Effector CD4-positive, alpha-beta T cell (primary cell): Measurements from ENCODE around the gene COMMD8.
"Not testable (repeated sequence)": the region's sequence is repeated elsewhere in the genome, so short reads cannot be mapped to it uniquely, and the experiment has no call there.

ENCODE experiments used
- DNase-seq: peaks from one replicate; pipeline ENCODE4 v3.0.0-alpha.2; 2020
- total RNA-seq: gene quantifications from one replicate; lab custom pipeline; 2026; lab: John Stamatoyannopoulos, UW

The COMMD8 gene
- total RNA-seq: 7.9 reads per million, percentile 27 among the genes with 10 or more reads in this experiment

DNA sequence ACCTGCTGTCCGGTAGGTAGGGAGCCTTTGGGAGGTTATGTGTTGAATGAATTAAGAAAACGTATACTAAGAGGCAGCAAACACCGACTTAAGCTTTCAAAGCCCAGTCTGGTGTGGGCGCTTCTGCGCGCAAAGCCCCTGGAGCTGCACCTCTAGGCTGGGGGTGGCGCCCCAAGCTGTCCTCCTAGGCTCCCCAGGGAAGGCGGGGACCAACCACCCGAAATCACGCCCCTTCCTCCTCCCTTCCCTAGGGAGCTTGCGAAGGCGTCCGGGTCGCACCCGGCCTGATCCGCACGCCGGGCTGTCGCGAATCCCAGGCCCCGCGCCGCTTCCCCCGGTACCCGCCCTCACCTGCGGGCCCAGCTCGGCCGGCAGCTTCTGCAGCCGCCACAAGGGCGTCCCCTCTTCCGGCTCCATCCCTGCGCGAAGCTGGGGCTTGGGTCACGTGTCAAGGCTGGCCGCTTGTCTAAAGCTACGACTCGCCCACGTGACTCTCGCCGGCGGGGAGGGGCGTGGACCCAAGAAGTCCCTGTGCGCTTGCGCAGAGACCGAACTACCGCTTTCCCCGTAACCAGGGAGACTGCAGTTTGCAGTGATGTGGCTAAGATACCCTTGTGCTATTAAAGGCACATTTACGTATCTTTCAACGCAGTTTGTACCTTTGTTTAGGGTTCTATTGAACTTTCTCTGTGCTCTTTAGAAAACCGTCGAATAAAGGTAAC lies at the start of gene COMMD8:
COMMD8 (minus strand) TSS at position 468 of the 722 bp plus-strand sequence; CDS start at position 417, 51 bp downstream.
- peak; percentile 98 for DNase-seq

GRCh38 chr4:47510506-47511143 lies 47.1 kb upstream of the COMMD8 start:
- no peak for DNase-seq

GRCh38 chr4:47505666-47506065 lies 42.2 kb upstream of the COMMD8 start:
- no peak for DNase-seq

GRCh38 chr4:47505147-47505546 lies 41.6 kb upstream of the COMMD8 start:
- no peak for DNase-seq

- DNase-seq: no peak
These were observed 37.3 kb upstream of the COMMD8 start for GRCh38 chr4:47500776-47501175.

- no peak for DNase-seq
These were observed 36.2 kb upstream of the COMMD8 start for GRCh38 chr4:47499700-47500099.

GRCh38 chr4:47498899-47499298 lies 35.4 kb upstream of the COMMD8 start:
- no peak for DNase-seq

DNA sequence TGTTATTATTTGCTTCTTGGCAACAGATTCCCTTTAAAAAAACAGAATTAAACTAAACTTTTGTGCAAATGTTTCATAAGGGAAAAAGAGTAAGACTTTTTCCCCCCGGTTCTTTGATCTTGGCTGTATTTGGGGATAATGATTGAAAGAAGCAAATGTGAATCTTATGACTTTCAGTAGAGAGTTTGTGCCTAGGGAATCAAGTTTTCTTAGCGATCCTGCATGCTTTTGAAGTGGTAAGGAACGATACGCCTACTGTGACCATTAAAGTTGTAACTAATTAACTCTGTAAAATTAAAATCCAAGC lies 30.6 kb upstream of the COMMD8 start:
- no peak for DNase-seq

DNA sequence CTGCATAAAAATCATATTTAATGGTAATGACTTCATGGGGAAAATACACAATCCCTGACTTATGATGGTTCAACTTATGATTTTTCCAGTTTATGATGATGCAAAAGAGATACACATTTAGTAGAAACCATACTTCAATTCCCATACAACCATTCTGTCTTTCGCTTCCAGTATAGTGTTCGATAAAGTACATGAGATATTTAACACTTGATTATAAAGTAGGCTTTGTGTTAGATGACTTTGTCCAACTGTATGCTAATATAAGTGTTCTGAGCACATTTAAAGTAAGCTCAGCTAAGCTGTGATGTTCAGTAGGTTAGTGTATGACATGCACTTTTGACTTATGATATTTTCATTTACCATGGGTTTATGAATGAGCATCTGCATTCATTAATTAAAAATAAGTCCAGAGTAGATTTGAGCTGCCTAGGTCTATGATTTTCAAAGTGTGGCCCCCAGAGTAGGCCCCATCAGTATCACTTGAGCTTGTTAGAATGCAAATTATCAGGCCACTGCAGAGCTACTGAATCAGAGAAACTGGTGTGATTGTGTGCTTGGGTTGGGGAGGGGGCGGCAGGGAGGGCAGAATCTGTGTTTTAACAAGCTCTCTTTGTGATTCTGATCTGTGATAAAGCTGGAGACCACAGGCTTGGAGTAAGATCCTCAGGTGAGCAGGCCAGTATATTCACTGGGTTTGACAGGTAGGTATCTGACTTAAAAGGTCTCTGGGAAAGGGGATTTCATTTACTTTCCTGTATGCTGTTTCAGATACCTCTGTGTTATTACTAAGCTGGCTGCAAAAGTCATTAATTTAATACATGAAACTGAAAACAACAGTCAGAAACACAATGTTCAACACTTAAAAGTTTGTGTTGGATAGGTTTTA lies 30.0 kb upstream of the COMMD8 start:
- no peak for DNase-seq

DNA sequence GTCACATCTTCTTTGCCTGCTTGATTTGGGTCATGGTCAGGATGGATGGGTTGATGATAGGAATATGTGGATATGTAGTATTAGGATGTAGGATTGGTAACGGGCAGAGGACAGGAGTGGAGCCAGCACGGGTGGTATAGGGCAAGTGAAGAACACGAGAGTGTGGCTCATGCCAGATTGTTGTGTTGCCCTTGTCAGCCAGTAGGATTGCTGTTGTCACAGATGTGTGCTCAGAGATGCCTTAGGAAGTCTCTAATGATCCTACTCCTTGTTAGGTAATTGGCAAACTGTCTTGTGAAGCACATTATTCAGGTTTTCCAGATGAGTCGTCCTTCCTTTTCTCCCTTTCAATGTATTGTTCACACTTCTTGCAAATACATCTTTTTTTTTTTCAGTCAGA lies 27.0 kb upstream of the COMMD8 start:
- DNase-seq: no peak

DNA sequence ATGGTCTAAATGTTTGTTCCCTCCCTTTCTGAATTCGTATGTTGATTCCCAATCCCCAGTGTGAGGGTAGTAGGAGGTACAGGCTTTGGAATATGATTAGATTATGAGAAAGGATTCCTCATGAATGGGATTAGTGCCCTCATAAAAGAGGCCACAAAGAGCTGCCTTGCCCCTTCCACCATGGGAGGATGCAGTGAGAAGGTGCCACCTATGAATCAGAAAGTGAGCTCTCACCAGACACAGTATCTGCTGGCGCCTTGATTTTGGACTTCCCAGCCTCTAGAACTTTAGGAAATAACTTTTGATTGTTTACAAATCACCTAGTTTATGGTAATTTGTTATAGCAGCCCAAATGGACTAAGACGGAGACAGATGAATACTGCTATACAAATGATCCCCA lies 25.2 kb upstream of the COMMD8 start:
- no peak for DNase-seq

- not testable (repeated sequence) for DNase-seq
These were observed 23.2 kb upstream of the COMMD8 start for GRCh38 chr4:47486727-47487126.

DNA sequence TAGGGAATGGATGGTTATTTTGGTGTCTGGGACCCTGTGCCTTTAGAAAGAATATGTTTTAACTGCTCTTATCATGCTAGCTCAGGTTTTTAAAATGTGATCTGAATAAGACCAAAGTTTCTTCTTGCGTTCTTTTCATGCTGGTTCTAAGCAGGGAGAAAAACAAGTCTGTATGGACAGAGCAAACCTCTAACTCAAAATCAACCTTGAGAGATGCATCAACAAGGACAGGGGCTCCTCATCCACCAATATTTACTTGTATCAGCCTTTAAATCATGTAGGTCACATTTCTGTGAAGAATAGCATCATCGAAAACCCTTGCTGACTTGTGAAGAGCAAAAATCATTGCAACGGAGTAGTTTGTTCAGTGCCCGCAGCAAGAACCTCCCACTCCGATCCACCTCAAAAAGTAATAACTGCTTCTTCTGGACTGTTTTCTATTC lies 22.8 kb upstream of the COMMD8 start:
- no peak for DNase-seq

- DNase-seq: no peak
These were observed 22.3 kb upstream of the COMMD8 start for GRCh38 chr4:47485768-47486167.

GRCh38 chr4:47485047-47485692 lies 21.7 kb upstream of the COMMD8 start, which contains the start of gene ATP10D:
Gene ATP10D, plus strand, starts transcription at chr4:47485275. Its CDS starts 27,266 bp downstream, at chr4:47512541.
- peak; percentile 56 for DNase-seq

- DNase-seq: no peak
These were observed 20.7 kb upstream of the COMMD8 start for GRCh38 chr4:47484168-47484567.

DNA sequence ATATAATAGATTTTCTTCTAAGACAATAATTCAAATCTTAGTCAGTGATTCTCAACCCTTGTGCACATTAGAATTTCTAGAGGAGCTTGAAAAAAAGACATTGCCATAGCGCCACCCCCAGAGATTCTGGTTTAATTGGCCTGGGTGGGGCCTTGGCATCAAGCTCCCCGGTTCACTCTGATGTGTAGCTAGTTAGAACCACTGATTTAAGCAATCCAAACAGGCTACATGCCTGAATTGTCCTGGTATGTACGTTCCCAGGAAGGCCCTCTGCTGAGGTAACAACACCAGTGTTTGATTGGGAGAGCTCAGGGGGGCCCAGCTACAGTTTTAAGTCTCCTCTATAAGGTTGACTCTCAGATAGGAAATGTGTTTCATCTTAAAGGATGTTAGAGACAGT lies 20.2 kb upstream of the COMMD8 start:
- DNase-seq: no peak

- no peak for DNase-seq
These were observed 18.8 kb upstream of the COMMD8 start for GRCh38 chr4:47482326-47482725.

DNA sequence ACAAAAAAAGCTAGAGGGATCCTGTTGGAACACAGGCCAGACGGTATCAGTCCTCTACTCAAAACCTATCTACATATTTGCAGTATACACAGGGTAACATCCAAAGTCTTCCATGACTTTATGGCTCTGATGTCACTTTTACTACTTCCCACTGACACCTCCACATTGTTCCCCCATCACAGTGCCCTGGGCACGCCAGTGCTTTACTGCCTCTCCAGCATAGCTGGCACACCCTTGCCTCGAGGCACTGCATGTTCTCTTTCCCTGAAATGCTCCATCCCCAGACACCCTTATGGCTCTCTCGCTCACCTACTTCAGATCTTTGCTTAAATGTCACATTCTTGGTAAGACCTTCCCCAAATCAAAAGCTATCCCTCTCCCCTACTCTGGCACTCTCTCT lies 15.3 kb upstream of the COMMD8 start:
- DNase-seq: no peak

- no peak for DNase-seq
These were observed 11.9 kb upstream of the COMMD8 start for GRCh38 chr4:47475411-47475810.

DNA sequence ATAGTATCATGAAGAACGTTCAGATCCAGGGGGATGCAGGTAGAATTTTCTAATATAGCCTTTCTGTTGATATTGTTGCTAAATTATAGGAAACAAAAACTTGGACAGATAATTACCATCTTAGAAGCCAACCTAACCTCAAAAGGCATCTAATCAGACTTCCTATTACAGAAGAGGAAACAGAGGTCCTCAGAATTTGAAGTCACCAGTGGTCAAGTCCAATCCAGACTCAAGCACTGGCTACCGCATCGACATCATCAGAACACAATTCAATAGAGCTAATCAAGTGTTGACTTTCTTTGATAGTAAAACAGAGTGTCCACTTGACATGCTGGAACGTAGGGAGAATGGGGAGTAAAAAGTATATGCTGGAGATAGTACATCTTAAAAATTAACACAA lies 11.3 kb upstream of the COMMD8 start:
- DNase-seq: no peak

GRCh38 chr4:47473141-47473750 lies 9.7 kb upstream of the COMMD8 start:
- DNase-seq: no peak
